ENCODE data around the gene DNAH8. TPM values are rescaled to one million over a fixed set of nuclear protein-coding genes. Genes with fewer than 3 reads are reported as not detected.

Gene DNAH8
- total RNA-seq, 1 experiment from 2014 or later, result not detected

DNA sequence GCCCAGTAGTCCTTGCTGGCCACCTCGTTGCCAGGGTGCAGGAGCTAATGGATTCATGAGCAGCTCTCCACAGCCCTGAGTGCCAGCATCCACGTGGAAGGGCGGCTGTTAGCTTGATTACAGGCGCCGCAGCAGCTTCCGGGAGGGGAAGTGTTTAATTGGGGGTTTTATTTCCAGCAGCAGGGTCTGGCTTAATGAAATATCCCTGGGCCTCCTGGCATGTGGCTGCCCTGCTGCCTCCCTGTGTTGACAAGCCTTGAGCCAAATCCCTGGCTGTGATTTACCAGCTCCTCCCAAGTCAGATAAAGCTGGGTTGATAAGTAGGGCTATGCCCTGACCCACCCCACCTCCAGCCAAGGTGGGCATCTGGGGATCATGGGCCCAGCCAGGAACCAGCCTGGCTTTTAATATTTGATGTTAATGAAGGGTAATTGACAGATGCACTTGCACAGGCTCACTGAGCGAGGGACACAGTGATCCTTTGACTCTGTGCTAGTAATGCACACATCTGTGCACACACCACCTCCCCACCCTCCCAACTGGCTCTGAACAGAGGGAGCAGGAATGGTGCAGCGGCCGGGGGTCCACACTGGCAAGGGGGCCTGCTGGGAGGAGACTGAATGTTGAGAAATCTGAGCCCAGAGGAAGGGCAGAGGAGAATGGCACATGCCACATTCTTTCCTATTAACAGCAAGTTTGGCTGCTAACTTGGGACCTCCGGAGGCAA is 347.1 kb downstream of the DNAH8 start:
- ATAC-seq (no peak), DNase-seq (ENCODE audit: low read depth, low spot score) (no peak)
- H3K27ac ChIP-seq (ENCODE audit: low read depth, low read length), result no peak overlapping the region
- H3K79me2 ChIP-seq (ENCODE audit: insufficient read depth, low read length), result no peaks in the 10 kb centered on the region
- no peaks in the 10 kb centered on the region for H3K9me2 ChIP-seq (ENCODE audit: insufficient read depth)
- H3K4me3 ChIP-seq (replicated peaks in 1 of 2; ENCODE audit: low read depth in 1 of 2, low read length in 2 of 2), result no peak overlapping the region
- peaks cover 15% of the 10 kb centered on the region for H3K27me3 ChIP-seq (ENCODE audit: insufficient read depth, low read length)
- no peak overlapping the region for H3K9ac ChIP-seq (ENCODE audit: low read length)
- intact Hi-C loops (cut with micrococcal nuclease), result no loop called here
- no peaks in the 10 kb centered on the region for H3K36me3 ChIP-seq (ENCODE audit: control insufficient read depth in 1 of 2, insufficient read depth in 2 of 2, low read length in 2 of 2)
- ChIA-PET CTCF (no interaction called here), RAD21 (ENCODE audit: low non-redundant PET in 1 of 2, low total read pairs in 2 of 2, uncharacterized antibody in 2 of 2, unreplicated experiment in 2 of 2) (no interaction called here), POLR2A (no interaction called here)
- no peak overlapping the region for H3K4me2 ChIP-seq (ENCODE audit: low read length)
- H3K9me3 ChIP-seq (ENCODE audit: control insufficient read depth in 1 of 2, insufficient read depth in 1 of 2, low read depth in 1 of 2, low read length in 2 of 2), result no peaks in the 10 kb centered on the region
- no peaks in the 10 kb centered on the region for H4K20me1 ChIP-seq (ENCODE audit: insufficient read depth)
- TF ChIP-seq EZH2 (IDR thresholded peaks at IDR 0.05) (no peak), POLR2A (IDR thresholded peaks at IDR 0.05; ENCODE audit: borderline replicate concordance, extremely low read depth, insufficient read depth, insufficient read length) (no peak), REST (IDR thresholded peaks at IDR 0.05; ENCODE audit: low read depth) (no peak), CEBPB (IDR thresholded peaks at IDR 0.05; ENCODE audit: low read depth) (no peak), CBX3 (IDR thresholded peaks at IDR 0.05; ENCODE audit: low read depth) (no peak), SP1 (IDR thresholded peaks at IDR 0.05; ENCODE audit: low read depth) (no peak), POLR2AphosphoS5 (IDR thresholded peaks at IDR 0.05; ENCODE audit: low read depth, low read length) (no peak), ZBTB33 (IDR thresholded peaks at IDR 0.05; ENCODE audit: extremely low read depth, insufficient replicate concordance, low read length) (no peak), RAD21 (IDR thresholded peaks at IDR 0.05; ENCODE audit: low read depth) (no peak), JUND (IDR thresholded peaks at IDR 0.05) (no peak)
- TF ChIP-seq, protein P1, sequence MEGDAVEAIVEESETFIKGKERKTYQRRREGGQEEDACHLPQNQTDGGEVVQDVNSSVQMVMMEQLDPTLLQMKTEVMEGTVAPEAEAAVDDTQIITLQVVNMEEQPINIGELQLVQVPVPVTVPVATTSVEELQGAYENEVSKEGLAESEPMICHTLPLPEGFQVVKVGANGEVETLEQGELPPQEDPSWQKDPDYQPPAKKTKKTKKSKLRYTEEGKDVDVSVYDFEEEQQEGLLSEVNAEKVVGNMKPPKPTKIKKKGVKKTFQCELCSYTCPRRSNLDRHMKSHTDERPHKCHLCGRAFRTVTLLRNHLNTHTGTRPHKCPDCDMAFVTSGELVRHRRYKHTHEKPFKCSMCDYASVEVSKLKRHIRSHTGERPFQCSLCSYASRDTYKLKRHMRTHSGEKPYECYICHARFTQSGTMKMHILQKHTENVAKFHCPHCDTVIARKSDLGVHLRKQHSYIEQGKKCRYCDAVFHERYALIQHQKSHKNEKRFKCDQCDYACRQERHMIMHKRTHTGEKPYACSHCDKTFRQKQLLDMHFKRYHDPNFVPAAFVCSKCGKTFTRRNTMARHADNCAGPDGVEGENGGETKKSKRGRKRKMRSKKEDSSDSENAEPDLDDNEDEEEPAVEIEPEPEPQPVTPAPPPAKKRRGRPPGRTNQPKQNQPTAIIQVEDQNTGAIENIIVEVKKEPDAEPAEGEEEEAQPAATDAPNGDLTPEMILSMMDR (IDR thresholded peaks at IDR 0.05 in 2 of 3, conservative IDR thresholded peaks at IDR 0.05 in 1 of 3; ENCODE audit: borderline replicate concordance in 1 of 3, insufficient read depth in 1 of 3, low read depth in 2 of 3, low read length in 2 of 3), result no peak
- TF ChIP-seq, protein P2, sequence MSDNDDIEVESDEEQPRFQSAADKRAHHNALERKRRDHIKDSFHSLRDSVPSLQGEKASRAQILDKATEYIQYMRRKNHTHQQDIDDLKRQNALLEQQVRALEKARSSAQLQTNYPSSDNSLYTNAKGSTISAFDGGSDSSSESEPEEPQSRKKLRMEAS (IDR thresholded peaks at IDR 0.05), result no peak
- no peak overlapping the region for H2AFZ ChIP-seq (ENCODE audit: low read depth, low read length, poor library complexity, severe bottlenecking)
- BruUV-seq (replicated peaks), result no TSS peak
- H3K4me1 ChIP-seq (ENCODE audit: control insufficient read depth in 1 of 2, insufficient read depth in 2 of 2, low read length in 2 of 2), result no peaks in the 10 kb centered on the region
